ENCODE data around the gene PPP1R14C.
"Not testable (repeated sequence)": the region's sequence is repeated elsewhere in the genome, so short reads cannot be mapped to it uniquely, and the experiment has no call there.

The PPP1R14C gene

GRCh38 chr6:150179030-150179429 is 36.2 kb downstream of the PPP1R14C start:
- H3K4me1 ChIP-seq (ENCODE audit: control insufficient read depth, insufficient read depth, low read length, poor library complexity, severe bottlenecking) = no peaks in the 10 kb centered on the region
- no peaks in the 10 kb centered on the region for H3K27me3 ChIP-seq (replicated peaks; ENCODE audit: control insufficient read depth, insufficient read depth, low read length, poor library complexity, severe bottlenecking)
- DNase-seq = no peak
- H3K36me3 ChIP-seq (ENCODE audit: control insufficient read depth, insufficient read depth, low read length) = no peaks in the 10 kb centered on the region
- H3K4me3 ChIP-seq (ENCODE audit: insufficient read depth, low read depth, low read length, poor library complexity, severe bottlenecking) = no peak overlapping the region
- H3K9me3 ChIP-seq (ENCODE audit: control insufficient read depth, low read length) = no peaks in the 10 kb centered on the region
- no peak overlapping the region for H3K27ac ChIP-seq (ENCODE audit: insufficient read depth, low read length, poor library complexity, severe bottlenecking)

DNA sequence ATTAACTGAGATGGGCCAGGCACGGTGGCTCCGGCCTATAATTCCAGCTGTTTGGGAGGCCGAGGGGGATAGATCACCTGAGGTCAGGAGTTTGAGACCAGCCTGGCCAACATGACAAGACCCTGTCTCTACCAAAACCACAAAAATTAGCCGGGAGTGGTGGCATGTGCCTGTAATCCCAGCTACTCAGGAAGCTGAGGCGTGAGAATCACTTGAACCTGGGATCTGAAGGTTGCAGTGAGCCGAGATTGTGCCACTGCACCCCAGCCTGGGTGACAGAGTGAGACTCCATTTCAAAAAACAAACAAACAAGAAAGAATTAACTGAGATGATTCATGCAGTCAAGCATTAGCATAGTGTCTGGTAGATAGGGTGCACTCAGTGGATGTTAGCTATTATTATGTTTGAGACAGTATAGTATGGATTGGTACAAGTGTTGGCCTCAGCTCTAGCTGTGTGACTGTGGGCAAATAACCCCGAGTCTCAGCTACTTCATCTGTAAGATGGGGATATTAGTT is 37.1 kb downstream of the PPP1R14C start:
- not testable (repeated sequence) for H3K4me3 ChIP-seq (ENCODE audit: insufficient read depth, low read depth, low read length, poor library complexity, severe bottlenecking); H3K27ac ChIP-seq (ENCODE audit: insufficient read depth, low read length, poor library complexity, severe bottlenecking); H3K36me3 ChIP-seq (ENCODE audit: control insufficient read depth, insufficient read depth, low read length); DNase-seq; H3K27me3 ChIP-seq (replicated peaks; ENCODE audit: control insufficient read depth, insufficient read depth, low read length, poor library complexity, severe bottlenecking); H3K4me1 ChIP-seq (ENCODE audit: control insufficient read depth, insufficient read depth, low read length, poor library complexity, severe bottlenecking); H3K9me3 ChIP-seq (ENCODE audit: control insufficient read depth, low read length)

GRCh38 chr6:150180517-150180916 is 37.7 kb downstream of the PPP1R14C start:
- no peak for DNase-seq
- H3K27me3 ChIP-seq (replicated peaks; ENCODE audit: control insufficient read depth, insufficient read depth, low read length, poor library complexity, severe bottlenecking) = no peaks in the 10 kb centered on the region
- H3K27ac ChIP-seq (ENCODE audit: insufficient read depth, low read length, poor library complexity, severe bottlenecking) = no peak overlapping the region
- no peaks in the 10 kb centered on the region for H3K36me3 ChIP-seq (ENCODE audit: control insufficient read depth, insufficient read depth, low read length)
- H3K9me3 ChIP-seq (ENCODE audit: control insufficient read depth, low read length) = no peaks in the 10 kb centered on the region
- no peaks in the 10 kb centered on the region for H3K4me1 ChIP-seq (ENCODE audit: control insufficient read depth, insufficient read depth, low read length, poor library complexity, severe bottlenecking)
- no peak overlapping the region for H3K4me3 ChIP-seq (ENCODE audit: insufficient read depth, low read depth, low read length, poor library complexity, severe bottlenecking)

DNA sequence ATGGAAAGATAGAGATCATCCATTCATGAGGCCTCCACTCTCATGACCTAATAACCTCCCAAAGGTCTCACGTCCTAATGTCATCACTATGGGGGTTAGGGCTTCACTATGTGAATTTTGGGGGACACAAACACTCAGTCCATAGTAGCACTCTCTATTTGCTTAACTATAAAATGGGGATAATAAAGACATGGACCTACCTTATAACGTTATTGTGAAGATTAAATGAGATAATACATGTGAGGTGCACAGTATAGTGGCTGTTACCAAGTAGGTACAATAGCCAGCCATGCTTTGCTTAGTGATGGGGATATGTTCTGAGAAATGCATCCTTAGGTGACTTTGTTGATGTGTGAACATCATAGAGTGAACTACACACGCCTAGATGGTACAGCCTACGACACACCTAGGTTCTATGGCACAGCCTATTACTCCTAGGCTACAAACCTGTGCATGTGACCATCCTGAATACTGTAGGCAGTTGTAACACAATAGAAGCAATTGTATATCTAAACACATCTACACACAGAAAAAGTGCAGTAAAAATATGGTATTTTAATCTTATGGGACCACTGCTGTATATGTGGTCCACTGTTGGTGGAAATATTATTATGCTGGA is 39.7 kb downstream of the PPP1R14C start:
- Histone ChIP-seq H3K9me3 (ENCODE audit: control insufficient read depth, low read length) (no peaks in the 10 kb centered on the region), H3K4me1 (ENCODE audit: control insufficient read depth, insufficient read depth, low read length, poor library complexity, severe bottlenecking) (no peaks in the 10 kb centered on the region)
- DNase-seq = no peak

DNA sequence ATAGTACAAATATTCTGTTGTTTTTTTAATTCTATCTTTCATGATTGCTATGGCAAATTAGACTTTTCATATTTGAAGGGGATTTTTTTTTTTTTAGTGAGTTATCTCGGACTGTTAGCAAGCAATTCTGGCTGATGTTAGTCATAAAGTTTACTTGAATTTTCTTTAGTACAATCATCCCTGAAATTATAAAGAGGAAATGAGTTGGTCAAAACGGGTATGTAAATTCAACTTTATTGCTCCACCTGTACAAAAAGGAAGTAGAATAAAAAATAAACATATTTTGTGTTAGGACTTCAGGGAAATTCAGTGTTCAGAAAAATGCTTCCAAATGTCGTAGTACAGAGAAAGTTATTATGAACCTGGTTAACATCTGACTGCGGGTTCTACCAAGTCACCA is 40.3 kb downstream of the PPP1R14C start:
- Histone ChIP-seq H3K36me3 (ENCODE audit: control insufficient read depth, insufficient read depth, low read length) (no peaks in the 10 kb centered on the region), H3K27me3 (replicated peaks; ENCODE audit: control insufficient read depth, insufficient read depth, low read length, poor library complexity, severe bottlenecking) (no peaks in the 10 kb centered on the region), H3K4me3 (ENCODE audit: insufficient read depth, low read depth, low read length, poor library complexity, severe bottlenecking) (no peak overlapping the region), H3K27ac (ENCODE audit: insufficient read depth, low read length, poor library complexity, severe bottlenecking) (no peak overlapping the region), H3K4me1 (ENCODE audit: control insufficient read depth, insufficient read depth, low read length, poor library complexity, severe bottlenecking) (no peaks in the 10 kb centered on the region), H3K9me3 (ENCODE audit: control insufficient read depth, low read length) (no peaks in the 10 kb centered on the region)
- no peak for DNase-seq

More for the DNA sequence above, 39.7 kb downstream of the PPP1R14C start:
- Histone ChIP-seq H3K27me3 (replicated peaks; ENCODE audit: control insufficient read depth, insufficient read depth, low read length, poor library complexity, severe bottlenecking) (no peaks in the 10 kb centered on the region), H3K36me3 (ENCODE audit: control insufficient read depth, insufficient read depth, low read length) (no peaks in the 10 kb centered on the region), H3K4me3 (ENCODE audit: insufficient read depth, low read depth, low read length, poor library complexity, severe bottlenecking) (no peak overlapping the region), H3K27ac (ENCODE audit: insufficient read depth, low read length, poor library complexity, severe bottlenecking) (no peak overlapping the region)

DNA sequence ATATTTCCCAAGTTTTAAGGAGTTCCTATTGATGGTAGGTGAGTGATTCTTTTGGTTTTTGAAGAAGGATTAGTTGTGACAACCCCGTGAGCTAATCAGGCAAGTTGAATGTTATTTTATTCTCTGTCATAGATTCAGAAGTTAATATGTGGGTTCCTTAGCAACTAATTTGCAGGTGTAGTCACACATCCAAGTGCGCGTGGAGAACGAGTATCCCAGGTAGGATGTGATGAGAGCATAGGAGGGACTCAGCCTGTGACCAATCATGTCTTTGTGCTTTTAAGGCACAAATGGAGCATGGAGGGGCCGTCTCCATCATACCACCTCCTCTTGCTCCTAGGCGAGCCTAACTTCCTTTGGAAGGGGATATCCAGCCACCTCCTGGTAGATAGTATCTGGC is 41.1 kb downstream of the PPP1R14C start:
- Histone ChIP-seq H3K27ac (ENCODE audit: insufficient read depth, low read length, poor library complexity, severe bottlenecking) (no peak overlapping the region), H3K36me3 (ENCODE audit: control insufficient read depth, insufficient read depth, low read length) (no peaks in the 10 kb centered on the region), H3K9me3 (ENCODE audit: control insufficient read depth, low read length) (no peaks in the 10 kb centered on the region), H3K4me3 (ENCODE audit: insufficient read depth, low read depth, low read length, poor library complexity, severe bottlenecking) (no peak overlapping the region), H3K27me3 (replicated peaks; ENCODE audit: control insufficient read depth, insufficient read depth, low read length, poor library complexity, severe bottlenecking) (no peaks in the 10 kb centered on the region), H3K4me1 (ENCODE audit: control insufficient read depth, insufficient read depth, low read length, poor library complexity, severe bottlenecking) (no peaks in the 10 kb centered on the region)
- DNase-seq = no peak

DNA sequence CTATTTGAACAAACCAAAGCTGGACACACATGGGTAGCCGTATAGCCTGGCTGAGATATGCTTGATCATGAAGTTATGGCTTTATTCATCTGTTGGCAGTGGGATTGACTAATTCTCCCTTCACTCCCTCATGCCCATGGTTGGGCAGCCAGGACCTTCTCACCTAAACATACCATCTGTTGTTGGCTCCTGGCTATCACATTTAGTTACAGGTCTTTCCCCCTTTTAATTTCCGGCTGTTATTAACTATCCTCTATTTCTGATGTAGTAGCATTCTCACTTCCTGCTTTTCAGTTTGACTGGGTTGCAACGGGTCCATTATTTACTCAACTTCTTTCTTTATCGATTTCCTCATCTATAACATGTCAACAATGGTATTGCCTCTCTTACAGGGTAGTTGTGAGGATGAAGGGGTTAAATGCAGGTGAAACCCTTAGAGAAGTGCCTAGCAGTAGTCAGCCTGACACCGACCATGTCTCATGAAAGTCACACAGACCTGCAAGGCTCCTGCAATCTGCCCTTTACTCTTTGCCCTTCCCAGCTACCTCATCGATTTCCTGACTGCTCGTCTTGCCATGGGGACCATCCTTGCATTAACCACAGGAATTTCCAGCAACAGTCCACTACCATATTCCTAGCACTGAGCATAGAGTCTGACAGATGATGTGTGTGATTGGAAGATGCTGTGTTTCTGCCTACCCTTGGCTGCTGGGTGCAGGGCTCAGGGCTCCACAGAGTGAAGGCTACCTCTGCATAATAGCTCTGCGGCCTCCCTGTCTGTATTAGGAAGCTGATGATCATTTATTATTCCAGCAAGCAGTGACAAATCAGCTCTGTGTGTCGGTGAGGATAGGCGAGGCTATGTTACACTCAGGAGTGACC is 42.2 kb downstream of the PPP1R14C start:
- Histone ChIP-seq H3K36me3 (ENCODE audit: control insufficient read depth, insufficient read depth, low read length) (no peaks in the 10 kb centered on the region), H3K27me3 (replicated peaks; ENCODE audit: control insufficient read depth, insufficient read depth, low read length, poor library complexity, severe bottlenecking) (no peaks in the 10 kb centered on the region), H3K4me1 (ENCODE audit: control insufficient read depth, insufficient read depth, low read length, poor library complexity, severe bottlenecking) (no peaks in the 10 kb centered on the region), H3K9me3 (ENCODE audit: control insufficient read depth, low read length) (no peaks in the 10 kb centered on the region), H3K27ac (ENCODE audit: insufficient read depth, low read length, poor library complexity, severe bottlenecking) (no peak overlapping the region), H3K4me3 (ENCODE audit: insufficient read depth, low read depth, low read length, poor library complexity, severe bottlenecking) (no peak overlapping the region)
- no peak for DNase-seq

- H3K4me1 ChIP-seq (ENCODE audit: control insufficient read depth, insufficient read depth, low read length, poor library complexity, severe bottlenecking) = no peaks in the 10 kb centered on the region
- H3K36me3 ChIP-seq (ENCODE audit: control insufficient read depth, insufficient read depth, low read length) = no peaks in the 10 kb centered on the region
- no peak for DNase-seq
- no peaks in the 10 kb centered on the region for H3K27me3 ChIP-seq (replicated peaks; ENCODE audit: control insufficient read depth, insufficient read depth, low read length, poor library complexity, severe bottlenecking)
- no peaks in the 10 kb centered on the region for H3K9me3 ChIP-seq (ENCODE audit: control insufficient read depth, low read length)
- H3K27ac ChIP-seq (ENCODE audit: insufficient read depth, low read length, poor library complexity, severe bottlenecking) = no peak overlapping the region
- H3K4me3 ChIP-seq (ENCODE audit: insufficient read depth, low read depth, low read length, poor library complexity, severe bottlenecking) = no peak overlapping the region
Measured at GRCh38 chr6:150185732-150186117, 42.9 kb downstream of the PPP1R14C start.

- no peak overlapping the region for H3K4me3 ChIP-seq (ENCODE audit: insufficient read depth, low read depth, low read length, poor library complexity, severe bottlenecking)
- DNase-seq = no peak
- H3K27me3 ChIP-seq (replicated peaks; ENCODE audit: control insufficient read depth, insufficient read depth, low read length, poor library complexity, severe bottlenecking) = no peaks in the 10 kb centered on the region
- H3K27ac ChIP-seq (ENCODE audit: insufficient read depth, low read length, poor library complexity, severe bottlenecking) = no peak overlapping the region
- no peaks in the 10 kb centered on the region for H3K36me3 ChIP-seq (ENCODE audit: control insufficient read depth, insufficient read depth, low read length)
- no peaks in the 10 kb centered on the region for H3K4me1 ChIP-seq (ENCODE audit: control insufficient read depth, insufficient read depth, low read length, poor library complexity, severe bottlenecking)
- no peaks in the 10 kb centered on the region for H3K9me3 ChIP-seq (ENCODE audit: control insufficient read depth, low read length)
Measured at GRCh38 chr6:150186129-150186898, 43.5 kb downstream of the PPP1R14C start.

DNA sequence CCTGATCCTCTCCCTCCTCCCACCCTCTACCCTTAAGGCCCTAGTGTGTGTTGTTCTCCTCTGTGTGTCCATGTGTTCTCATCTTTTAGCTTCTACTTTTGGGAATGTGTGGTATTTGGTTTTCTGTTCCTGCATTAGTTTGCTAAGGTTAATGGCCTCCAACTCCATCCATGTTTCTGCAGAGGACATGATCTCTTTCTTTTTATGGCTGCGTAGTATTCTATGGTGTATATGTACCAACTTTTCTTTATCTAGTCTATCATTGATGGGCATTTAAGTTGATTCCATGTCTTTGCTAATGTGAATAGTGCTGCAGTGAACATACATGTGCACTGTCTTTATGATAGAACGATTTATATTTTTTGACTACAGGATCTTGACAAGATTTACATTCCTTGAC is 44.6 kb downstream of the PPP1R14C start:
- DNase-seq; H3K9me3 ChIP-seq (ENCODE audit: control insufficient read depth, low read length); H3K27me3 ChIP-seq (replicated peaks; ENCODE audit: control insufficient read depth, insufficient read depth, low read length, poor library complexity, severe bottlenecking); H3K4me3 ChIP-seq (ENCODE audit: insufficient read depth, low read depth, low read length, poor library complexity, severe bottlenecking); H3K4me1 ChIP-seq (ENCODE audit: control insufficient read depth, insufficient read depth, low read length, poor library complexity, severe bottlenecking); H3K36me3 ChIP-seq (ENCODE audit: control insufficient read depth, insufficient read depth, low read length); H3K27ac ChIP-seq (ENCODE audit: insufficient read depth, low read length, poor library complexity, severe bottlenecking): not testable (repeated sequence)

All from effector memory CD4-positive, alpha-beta T cell (primary cell).